Liver (tissue), 3 donors: ENCODE results near the gene CACNB4.

Experiments
- SP1 ChIP-seq: IDR thresholded peaks from 2 replicates; pipeline ENCODE4 v1.6.1; 2018; ENCODE audit warnings: antibody characterized with exemption, mild to moderate bottlenecking
- YY1 ChIP-seq: IDR thresholded peaks from 2 replicates; pipeline ENCODE4 v1.6.1; 2016; ENCODE audit warnings: antibody characterized with exemption, mild to moderate bottlenecking
- TF ChIP-seq, protein P1 (sequence below): fragments of 150-350 bp; IDR thresholded peaks from 2 replicates; pipeline ENCODE4 v1.5.1; 2017; ENCODE audit warnings: improper control_type of control experiment, low read depth, low read length; ENCODE audit not compliant: missing input control
- TF ChIP-seq, protein P2 (sequence below): IDR thresholded peaks from 2 replicates; pipeline ENCODE4 v1.6.1; 2016; ENCODE audit warnings: antibody characterized with exemption
- donor health status: healthy.
- donor health status: healthy.

DNA sequence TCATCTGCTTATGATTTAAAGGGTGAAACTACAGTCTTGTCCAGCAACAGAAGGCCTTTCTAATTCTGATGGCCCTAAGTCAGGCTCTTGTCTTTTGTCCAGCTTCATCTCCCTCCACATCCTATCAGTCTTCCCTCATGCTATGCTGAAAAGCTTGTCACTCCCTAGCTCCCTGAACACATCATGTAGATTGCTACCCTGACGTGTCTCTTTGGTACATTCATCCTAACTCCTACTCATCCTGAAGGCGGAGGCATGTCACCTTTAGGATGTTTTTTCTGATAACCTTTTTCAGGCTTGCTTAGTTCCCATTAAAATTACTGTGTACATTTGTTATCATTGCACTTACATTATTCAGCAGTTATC lies 192.2 kb downstream of the CACNB4 start:
- TF ChIP-seq YY1 = no peak
- TF ChIP-seq, protein P1, sequence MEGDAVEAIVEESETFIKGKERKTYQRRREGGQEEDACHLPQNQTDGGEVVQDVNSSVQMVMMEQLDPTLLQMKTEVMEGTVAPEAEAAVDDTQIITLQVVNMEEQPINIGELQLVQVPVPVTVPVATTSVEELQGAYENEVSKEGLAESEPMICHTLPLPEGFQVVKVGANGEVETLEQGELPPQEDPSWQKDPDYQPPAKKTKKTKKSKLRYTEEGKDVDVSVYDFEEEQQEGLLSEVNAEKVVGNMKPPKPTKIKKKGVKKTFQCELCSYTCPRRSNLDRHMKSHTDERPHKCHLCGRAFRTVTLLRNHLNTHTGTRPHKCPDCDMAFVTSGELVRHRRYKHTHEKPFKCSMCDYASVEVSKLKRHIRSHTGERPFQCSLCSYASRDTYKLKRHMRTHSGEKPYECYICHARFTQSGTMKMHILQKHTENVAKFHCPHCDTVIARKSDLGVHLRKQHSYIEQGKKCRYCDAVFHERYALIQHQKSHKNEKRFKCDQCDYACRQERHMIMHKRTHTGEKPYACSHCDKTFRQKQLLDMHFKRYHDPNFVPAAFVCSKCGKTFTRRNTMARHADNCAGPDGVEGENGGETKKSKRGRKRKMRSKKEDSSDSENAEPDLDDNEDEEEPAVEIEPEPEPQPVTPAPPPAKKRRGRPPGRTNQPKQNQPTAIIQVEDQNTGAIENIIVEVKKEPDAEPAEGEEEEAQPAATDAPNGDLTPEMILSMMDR = no peak
- no peak for TF ChIP-seq SP1
- TF ChIP-seq, protein P2, sequence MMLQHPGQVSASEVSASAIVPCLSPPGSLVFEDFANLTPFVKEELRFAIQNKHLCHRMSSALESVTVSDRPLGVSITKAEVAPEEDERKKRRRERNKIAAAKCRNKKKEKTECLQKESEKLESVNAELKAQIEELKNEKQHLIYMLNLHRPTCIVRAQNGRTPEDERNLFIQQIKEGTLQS = no peak
